GM19395 (cell line): ENCODE results near the gene KRT72.

Source experiments
- ATAC-seq: cut with Tn5 transposase; IDR thresholded peaks from one replicate; pipeline ENCODE4 v1.9.1; 2021; ENCODE audit warnings: mild to moderate bottlenecking, moderate library complexity; ENCODE audit not compliant: unreplicated experiment

The KRT72 gene

GRCh38 chr12:52551216-52551865, 49.9 kb downstream of the KRT72 start:
- no peak for ATAC-seq

- ATAC-seq: no peak
Measured at GRCh38 chr12:52546126-52546525, 55.1 kb downstream of the KRT72 start.

- ATAC-seq: no peak
Measured at GRCh38 chr12:52543985-52544883, 57.0 kb downstream of the KRT72 start.

GRCh38 chr12:52542785-52543318, 58.4 kb downstream of the KRT72 start:
- no peak for ATAC-seq

GRCh38 chr12:52542157-52542556, 59.1 kb downstream of the KRT72 start:
- ATAC-seq: no peak

GRCh38 chr12:52541709-52542108, 59.6 kb downstream of the KRT72 start:
- ATAC-seq: no peak

- no peak for ATAC-seq
Measured at GRCh38 chr12:52540531-52540930, 60.7 kb downstream of the KRT72 start.

GRCh38 chr12:52539821-52540173, 61.5 kb downstream of the KRT72 start:
- ATAC-seq: no peak

GRCh38 chr12:52539083-52539820, 62.0 kb downstream of the KRT72 start:
- ATAC-seq: no peak

- no peak for ATAC-seq
Measured at GRCh38 chr12:52537101-52537500, 64.2 kb downstream of the KRT72 start.
